Sigmoid colon (tissue), 7 donors: ENCODE measurements around the gene TLE1. TPM values are rescaled to one million over a fixed set of nuclear protein-coding genes. Genes with fewer than 3 reads are reported as not detected.

Source experiments
- DNase-seq: peaks from one replicate; pipeline ENCODE4 v3.0.0-alpha.2; 2019
- H3K27ac ChIP-seq, 4 donors: fragments of 200-600 bp; sonication (generic); one replicate each; pipeline ENCODE4 v1.5.1; 2016 to 2019; ENCODE audit warnings: mild to moderate bottlenecking in 1 of 4
- H3K27me3 ChIP-seq, 3 donors: fragments of 200-600 bp; sonication (generic); one replicate each; pipeline ENCODE4 v1.5.1; 2019; ENCODE audit warnings: mild to moderate bottlenecking in 1 of 3
- H3K36me3 ChIP-seq, 4 donors: fragments of 200-600 bp; sonication (generic); one replicate each; pipeline ENCODE4 v1.5.1; 2016 to 2019
- H3K4me1 ChIP-seq, 4 donors: fragments of 200-600 bp; sonication (generic); one replicate each; pipeline ENCODE4 v1.5.1; 2017 to 2019
- H3K4me3 ChIP-seq, 4 donors: fragments of 200-600 bp; sonication (generic); one replicate each; pipeline ENCODE4 v1.5.1; 2017 to 2019; ENCODE audit warnings: mild to moderate bottlenecking in 2 of 4, moderate library complexity in 1 of 4
- H3K9me3 ChIP-seq, 4 donors: fragments of 200-600 bp in 3 of 4; sonication (generic) in 3 of 4; one replicate each; pipeline versions ENCODE4 v1.5.1 to v1.6.1; 2013 to 2019
- CTCF ChIP-seq, 4 experiments: fragments of 450-650 bp in 3 of 4; fragments of 200-600 bp in 1 of 4; IDR thresholded peaks; one replicate each; pipeline ENCODE4 v1.5.1; 2016 to 2019; ENCODE audit warnings: antibody characterized with exemption in 4 of 4, mild to moderate bottlenecking in 3 of 4, moderate library complexity in 2 of 4
- EP300 ChIP-seq, 4 donors: sonication (generic); formaldehyde crosslinking; IDR thresholded peaks; one replicate each; pipeline ENCODE4 v1.6.1; 2017; ENCODE audit warnings: antibody characterized with exemption in 4 of 4
- POLR2A ChIP-seq, 2 donors: fragments of 450-650 bp; IDR thresholded peaks; one replicate each; pipeline ENCODE4 v1.6.1; 2016; ENCODE audit warnings: antibody characterized with exemption in 2 of 2, mild to moderate bottlenecking in 2 of 2, moderate library complexity in 2 of 2
- POLR2AphosphoS5 ChIP-seq, 4 donors: sonication (generic); formaldehyde crosslinking; IDR thresholded peaks; one replicate each; pipeline ENCODE4 v1.6.1; 2017; ENCODE audit warnings: antibody characterized with exemption in 4 of 4
- WGBS, 2 donors: extraction: QIAGEN DNeasy Blood & Tissue Kit; methylation state at CpG; one replicate each; pipeline ENCODE4 v1.1.7; 2013; 5-methylcytosine and 5-hydroxymethylcytosine counted together
- intact Hi-C: fragments of 100-400 bp; cut with DNase I; formaldehyde crosslinking; loops from one replicate; pipeline ENCODE4 v1.15.1; 2023
- polyA plus RNA-seq, 3 donors: library from polyadenylated mRNA; stranded (reverse); fragments of 200-250 nt; gene quantifications; one replicate each; pipeline ENCODE4 v1.2.3, GENCODE V29; 2013
- total RNA-seq, 4 donors: library from RNA; depleted of rRNA; stranded (reverse); fragments of >200 nt; gene quantifications; one replicate each; pipeline ENCODE4 v1.1.0, GENCODE V29; 2016
- donor health status: healthy with polysubstance abuse.
- donor health status: Bipolar disorder and iron deficiency.
- donor health status: healthy.

The TLE1 gene
- total and polyA plus RNA-seq, 7 donors, result 28.9 to 54.6 (median 45.7) TPM

GRCh38 chr9:81590688-81591087 lies 98.7 kb downstream of the TLE1 start:
- no peak for TF ChIP-seq EP300 (IDR thresholded peaks at IDR 0.05)
- TF ChIP-seq CTCF (IDR thresholded peaks at IDR 0.05), result no peak
- TF ChIP-seq POLR2A (IDR thresholded peaks at IDR 0.05), result no peak
- TF ChIP-seq POLR2AphosphoS5 (IDR thresholded peaks at IDR 0.05), result no peak
- intact Hi-C loops, result no loop called here
- Histone ChIP-seq H3K4me3 (no peak overlapping the region), H3K36me3 (peaks cover under 1 to 58% (median 18%) of the 10 kb centered on the region in 4 donors), H3K27me3 (no peaks in the 10 kb centered on the region), H3K9me3 (no peaks in the 10 kb centered on the region), H3K4me1 (peaks cover 0 to 29% (median 18%) of the 10 kb centered on the region in 4 donors), H3K27ac (peak overlapping the region in 1 of 4 donors; percentile 77)
- 90 to 94% methylated on average over 16 of the region's 16 CpGs for WGBS, 2 donors
- DNase-seq, result no peak

- peak overlapping the region in 1 of 4 donors; percentile 77 for H3K27ac ChIP-seq
- H3K9me3 ChIP-seq, result no peaks in the 10 kb centered on the region
- peaks cover 0 to 29% (median 17%) of the 10 kb centered on the region in 4 donors for H3K4me1 ChIP-seq
- intact Hi-C loops, result no loop called here
- H3K4me3 ChIP-seq, result no peak overlapping the region
- WGBS, 2 donors, result 93 to 97% methylated on average over 9 of the region's 9 CpGs
- no peaks in the 10 kb centered on the region for H3K27me3 ChIP-seq
- H3K36me3 ChIP-seq, result peaks cover 7 to 67% (median 24%) of the 10 kb centered on the region in 4 donors
- TF ChIP-seq EP300 (IDR thresholded peaks at IDR 0.05) (no peak), POLR2A (IDR thresholded peaks at IDR 0.05) (no peak), POLR2AphosphoS5 (IDR thresholded peaks at IDR 0.05) (no peak), CTCF (IDR thresholded peaks at IDR 0.05) (no peak)
- no peak for DNase-seq
Measured at GRCh38 chr9:81589819-81590218, 99.5 kb downstream of the TLE1 start.

GRCh38 chr9:81589392-81589791 lies 100.0 kb downstream of the TLE1 start:
- Histone ChIP-seq H3K27ac (peak overlapping the region in 3 of 4 donors; percentile 71 to 77 (median 73)), H3K36me3 (peaks cover 7 to 70% (median 26%) of the 10 kb centered on the region in 4 donors), H3K9me3 (no peaks in the 10 kb centered on the region), H3K27me3 (no peaks in the 10 kb centered on the region), H3K4me1 (peaks cover 0 to 28% (median 15%) of the 10 kb centered on the region in 4 donors), H3K4me3 (no peak overlapping the region)
- DNase-seq, result no peak
- TF ChIP-seq CTCF (IDR thresholded peaks at IDR 0.05) (no peak), EP300 (IDR thresholded peaks at IDR 0.05) (no peak), POLR2AphosphoS5 (IDR thresholded peaks at IDR 0.05) (no peak), POLR2A (IDR thresholded peaks at IDR 0.05) (no peak)
- intact Hi-C loops, result no loop called here
- WGBS, 2 donors, result 71 to 90% methylated on average over 5 of the region's 5 CpGs

GRCh38 chr9:81588148-81588871 lies 101.0 kb downstream of the TLE1 start:
- H3K9me3 ChIP-seq, result no peaks in the 10 kb centered on the region
- TF ChIP-seq CTCF (IDR thresholded peaks at IDR 0.05) (no peak), POLR2A (IDR thresholded peaks at IDR 0.05) (no peak), EP300 (IDR thresholded peaks at IDR 0.05) (peak in 1 of 4 donors; percentile 73), POLR2AphosphoS5 (IDR thresholded peaks at IDR 0.05) (peak in 3 of 4 donors; percentile 37 to 59 (median 54))
- H3K4me3 ChIP-seq, result no peak overlapping the region
- peaks cover 14 to 81% (median 35%) of the 10 kb centered on the region in 4 donors for H3K36me3 ChIP-seq
- peak overlapping the region; percentile 63 to 77 (median 72) for H3K27ac ChIP-seq
- WGBS, 2 donors, result 18 to 71% methylated on average over 15 of the region's 15 CpGs
- no peaks in the 10 kb centered on the region for H3K27me3 ChIP-seq
- peaks cover 0 to 23% (median 14%) of the 10 kb centered on the region in 4 donors for H3K4me1 ChIP-seq
- peak; percentile 74 for DNase-seq
- intact Hi-C loops, result no loop called here
